ENCODE data around the gene PRSS12.
"Not testable (repeated sequence)": the region's sequence is repeated elsewhere in the genome, so short reads cannot be mapped to it uniquely, and the experiment has no call there.

The PRSS12 gene

GRCh38 chr4:118322831-118323502, 29.8 kb downstream of the PRSS12 start:
- H3K4me3 ChIP-seq (ENCODE audit: low read depth, low read length), result no peak overlapping the region
- no peak for TF ChIP-seq CTCF (IDR thresholded peaks at IDR 0.05; ENCODE audit: borderline replicate concordance, insufficient read depth, low read depth, low read length)

- H3K4me3 ChIP-seq (ENCODE audit: low read depth, low read length), result no peak overlapping the region
- no peak for TF ChIP-seq CTCF (IDR thresholded peaks at IDR 0.05; ENCODE audit: borderline replicate concordance, insufficient read depth, low read depth, low read length)
Observed at GRCh38 chr4:118318931-118319330, 33.9 kb downstream of the PRSS12 start.

GRCh38 chr4:118317691-118318090, 35.1 kb downstream of the PRSS12 start:
- TF ChIP-seq CTCF (IDR thresholded peaks at IDR 0.05; ENCODE audit: borderline replicate concordance, insufficient read depth, low read depth, low read length), result no peak

GRCh38 chr4:118314221-118314620, 38.6 kb downstream of the PRSS12 start:
- no peak overlapping the region for H3K4me3 ChIP-seq (ENCODE audit: low read depth, low read length)
- TF ChIP-seq CTCF (IDR thresholded peaks at IDR 0.05; ENCODE audit: borderline replicate concordance, insufficient read depth, low read depth, low read length), result no peak

More at GRCh38 chr4:118317691-118318090, 35.1 kb downstream of the PRSS12 start:
- no peak overlapping the region for H3K4me3 ChIP-seq (ENCODE audit: low read depth, low read length)

- TF ChIP-seq CTCF (IDR thresholded peaks at IDR 0.05; ENCODE audit: borderline replicate concordance, insufficient read depth, low read depth, low read length), result no peak
- no peak overlapping the region for H3K4me3 ChIP-seq (ENCODE audit: low read depth, low read length)
Observed at GRCh38 chr4:118313098-118313497, 39.7 kb downstream of the PRSS12 start.

- no peak overlapping the region for H3K4me3 ChIP-seq (ENCODE audit: low read depth, low read length)
- TF ChIP-seq CTCF (IDR thresholded peaks at IDR 0.05; ENCODE audit: borderline replicate concordance, insufficient read depth, low read depth, low read length), result no peak
Observed at GRCh38 chr4:118308306-118309030, 44.3 kb downstream of the PRSS12 start.

- H3K4me3 ChIP-seq (ENCODE audit: low read depth, low read length), result no peak overlapping the region
- no peak for TF ChIP-seq CTCF (IDR thresholded peaks at IDR 0.05; ENCODE audit: borderline replicate concordance, insufficient read depth, low read depth, low read length)
Observed at GRCh38 chr4:118307643-118308042, 45.2 kb downstream of the PRSS12 start.

GRCh38 chr4:118299619-118300018, 53.2 kb downstream of the PRSS12 start:
- not testable (repeated sequence) for H3K4me3 ChIP-seq (ENCODE audit: low read depth, low read length)
